GM21619 (cell line): ENCODE results near the gene SERPINA4.

Source experiments
- ATAC-seq: cut with Tn5 transposase; IDR thresholded peaks from one replicate; pipeline ENCODE4 v1.9.1; 2021; ENCODE audit not compliant: unreplicated experiment

The SERPINA4 gene

GRCh38 chr14:94542111-94542810 lies 19.0 kb upstream of the SERPINA4 start:
- no peak for ATAC-seq

- no peak for ATAC-seq
Observed at GRCh38 chr14:94542811-94543440, 18.3 kb upstream of the SERPINA4 start.

- ATAC-seq, result no peak
Observed at GRCh38 chr14:94543449-94544124, 17.7 kb upstream of the SERPINA4 start.

GRCh38 chr14:94544726-94545125 lies 16.5 kb upstream of the SERPINA4 start:
- no peak for ATAC-seq

- ATAC-seq, result no peak
Observed at GRCh38 chr14:94545131-94545841, 16.0 kb upstream of the SERPINA4 start.

GRCh38 chr14:94547151-94547680 lies 14.0 kb upstream of the SERPINA4 start:
- no peak for ATAC-seq

- no peak for ATAC-seq
Observed at GRCh38 chr14:94547726-94548125, 13.5 kb upstream of the SERPINA4 start.

- no peak for ATAC-seq
Observed at GRCh38 chr14:94548131-94548998, 12.9 kb upstream of the SERPINA4 start.

- ATAC-seq, result peak; percentile 61
Observed at GRCh38 chr14:94548999-94549985, 11.9 kb upstream of the SERPINA4 start.

DNA sequence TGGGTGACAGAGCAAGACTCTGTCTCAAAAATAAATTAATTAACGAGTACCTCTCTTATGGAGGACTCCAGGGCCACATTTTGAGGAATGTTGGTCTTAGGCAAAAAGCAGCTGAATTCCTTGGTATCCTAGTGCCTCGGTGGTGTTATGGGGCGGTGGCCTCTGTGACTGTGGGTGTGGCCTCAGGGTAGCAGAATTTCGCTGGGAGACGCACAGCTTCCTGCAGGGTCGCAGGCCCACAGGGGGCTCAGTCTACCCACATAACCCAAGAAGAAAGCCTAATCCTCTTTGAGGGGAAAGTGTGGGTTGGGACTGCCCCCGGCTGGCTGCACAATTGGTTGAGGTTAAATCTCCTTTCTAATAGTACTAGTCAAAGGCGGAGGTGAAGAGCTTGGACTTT lies 11.2 kb upstream of the SERPINA4 start:
- no peak for ATAC-seq

DNA sequence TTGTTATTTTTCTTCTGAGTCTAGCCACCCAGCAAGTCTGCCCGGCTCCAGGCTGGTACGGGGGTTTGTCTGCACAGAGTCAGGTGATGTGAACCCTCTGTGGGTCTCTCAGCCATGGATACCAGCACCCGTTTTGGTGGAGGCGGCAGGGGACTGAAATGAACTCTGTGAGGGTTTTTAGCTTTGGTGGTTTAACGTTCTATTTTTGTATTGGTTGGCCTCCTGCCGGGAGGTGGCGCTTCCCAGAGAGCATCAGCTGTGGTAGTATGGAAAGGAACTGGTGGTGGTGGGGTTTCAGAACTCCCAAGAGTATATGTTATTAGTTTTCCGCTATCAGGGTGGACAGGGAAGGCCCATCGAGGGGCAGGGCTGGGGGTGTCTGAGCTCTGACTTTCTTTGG lies 5.3 kb upstream of the SERPINA4 start:
- no peak for ATAC-seq

GRCh38 chr14:94557327-94557726 lies 3.9 kb upstream of the SERPINA4 start:
- no peak for ATAC-seq

DNA sequence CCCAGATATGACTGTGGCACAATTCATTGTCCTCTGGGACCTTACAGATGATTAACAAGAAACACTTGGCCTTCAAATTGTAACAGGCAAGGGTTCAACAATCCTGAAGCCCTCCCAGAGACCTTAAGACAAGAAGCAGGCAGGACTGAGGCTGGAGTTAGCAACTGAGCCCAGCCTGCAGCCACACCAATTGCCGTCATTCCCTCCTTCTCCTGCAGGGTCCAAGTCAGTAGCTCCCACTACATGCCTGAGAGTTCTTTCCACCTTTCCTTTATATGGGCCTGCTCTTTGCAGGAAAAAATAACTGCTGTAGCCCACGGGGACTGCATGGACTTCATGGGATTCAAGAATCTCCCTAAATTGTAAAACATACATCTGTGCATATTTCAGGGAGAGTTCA lies 2.4 kb upstream of the SERPINA4 start:
- no peak for ATAC-seq

DNA sequence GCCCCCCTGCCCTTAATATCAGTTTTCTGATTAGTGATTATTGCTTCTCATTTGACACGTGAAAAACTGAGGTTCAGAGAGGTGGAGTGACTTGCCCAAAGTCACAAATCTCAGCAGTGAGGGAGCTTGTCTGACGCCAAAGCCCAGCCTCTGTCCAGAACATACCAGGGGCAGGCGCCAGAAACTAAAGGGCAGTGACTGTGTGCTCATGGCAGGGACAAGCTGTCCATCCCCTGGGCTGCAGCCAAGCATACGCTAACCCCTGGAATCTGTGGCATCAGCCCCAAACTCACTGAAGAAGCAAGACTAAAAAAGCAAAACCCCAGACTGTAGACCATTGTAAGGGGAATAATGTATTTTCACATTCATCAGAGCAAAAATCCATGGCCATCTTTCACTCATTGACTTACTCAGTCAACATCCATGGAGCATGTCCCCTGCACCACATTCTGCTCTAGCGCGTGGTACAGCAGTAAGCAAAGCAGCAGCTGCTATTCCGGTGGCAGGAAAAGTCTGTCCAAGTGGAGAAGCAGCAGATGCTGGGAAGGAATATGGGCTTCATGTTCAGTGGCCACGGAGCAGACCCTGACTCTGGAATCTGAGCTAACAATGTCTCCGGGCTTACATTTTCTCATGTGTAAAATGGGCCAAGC lies 1.5 kb upstream of the SERPINA4 start:
- no peak for ATAC-seq

DNA sequence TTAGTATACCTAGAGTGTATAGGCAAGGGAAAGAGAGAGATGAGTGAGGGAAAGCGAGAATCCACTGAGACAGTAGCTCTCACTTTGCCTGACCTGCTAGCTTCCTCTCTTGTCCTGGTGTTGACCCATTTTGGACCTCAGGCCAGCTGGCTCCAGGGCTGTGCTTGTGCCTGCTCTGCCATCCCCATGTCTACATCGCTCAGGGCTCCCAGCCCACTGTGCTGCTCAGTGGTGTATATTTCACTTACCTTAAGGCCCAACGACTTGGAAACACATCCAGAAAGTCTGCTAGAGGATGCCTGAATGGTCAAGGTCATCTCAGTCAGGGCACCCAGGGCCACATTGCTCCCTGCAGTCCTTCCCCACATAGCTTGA lies 964 bp upstream of the SERPINA4 start:
- ATAC-seq, result no peak

- no peak for ATAC-seq
Observed at GRCh38 chr14:94561656-94562010, 391 bp downstream of the SERPINA4 start.

DNA sequence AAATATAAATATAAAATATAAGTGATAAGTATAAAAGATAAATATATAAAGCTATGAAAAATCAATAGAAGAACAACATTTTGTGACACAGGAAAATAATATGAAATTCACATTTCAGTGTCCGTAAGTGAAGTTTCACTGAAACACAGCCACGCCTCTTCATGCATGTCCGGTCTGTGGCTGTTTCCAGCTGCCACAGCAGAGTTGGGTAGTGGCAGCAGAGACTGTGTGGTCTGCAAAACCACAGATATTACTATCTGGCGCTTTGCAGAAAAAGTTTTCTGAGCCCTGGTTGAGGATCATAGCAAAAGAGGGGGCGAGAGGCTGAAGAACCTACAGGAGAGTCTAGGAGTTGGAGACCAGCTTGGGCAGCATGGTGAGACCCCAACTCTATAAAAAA lies 780 bp downstream of the SERPINA4 start:
- ATAC-seq, result no peak

- no peak for ATAC-seq
Observed at GRCh38 chr14:94562941-94563883, 2.0 kb downstream of the SERPINA4 start.
